ENCODE data around the gene STAM2. TPM values are rescaled to one million over a fixed set of nuclear protein-coding genes. Genes with fewer than 3 reads are reported as not detected.

The STAM2 gene
- total RNA-seq, 1 experiment from 2014 or later = 14.2 TPM

- Histone ChIP-seq H3K14ac (ENCODE audit: insufficient read depth, low read length) (no peak overlapping the region), H3K27me3 (ENCODE audit: insufficient read depth, low read length) (peaks cover 16% of the 10 kb centered on the region; the same call in 1 of the 2 replicates), H3K4me2 (ENCODE audit: insufficient read depth, insufficient read length, low read length) (no peak overlapping the region), H3K9me3 (ENCODE audit: control insufficient read depth, low read depth, low read length) (no peaks in the 10 kb centered on the region), H2BK120ac (ENCODE audit: low read depth, low read length, poor library complexity, severe bottlenecking) (no peak overlapping the region), H3K9ac (ENCODE audit: extremely low read depth, insufficient read length, low read length) (no peak overlapping the region), H4K20me1 (ENCODE audit: control insufficient read depth, insufficient read depth, insufficient read length) (no peaks in the 10 kb centered on the region), H3T11ph (ENCODE audit: low read length) (no peak overlapping the region), H3K23ac (ENCODE audit: insufficient read length, low read depth, low read length) (no peak overlapping the region), H2BK20ac (ENCODE audit: low read depth, low read length, poor library complexity, severe bottlenecking) (no peak overlapping the region), H3K79me1 (ENCODE audit: insufficient read depth, low read depth, low read length, poor library complexity, severe bottlenecking) (no peaks in the 10 kb centered on the region), H4K5ac (ENCODE audit: insufficient read length, low read depth, low read length) (no peak overlapping the region), H3K79me2 (ENCODE audit: insufficient read depth, low read length) (no peaks in the 10 kb centered on the region), H3K23me2 (ENCODE audit: insufficient read length, low read depth, low read length, poor library complexity, severe bottlenecking) (peaks cover 1% of the 10 kb centered on the region), H2BK15ac (ENCODE audit: low read depth, low read length) (no peak overlapping the region), H2BK5ac (ENCODE audit: insufficient read length, low read length) (no peak overlapping the region), H3K4ac (ENCODE audit: low read depth, low read length) (no peak overlapping the region), H3K27ac (ENCODE audit: insufficient read length, low read depth, low read length) (no peak overlapping the region), H2AK5ac (ENCODE audit: insufficient read length, low read length) (no peak overlapping the region), H3K56ac (ENCODE audit: insufficient read length, low read depth, low read length) (no peak overlapping the region), H4K8ac (replicated peaks; ENCODE audit: insufficient read length, low read depth, low read length) (no peak overlapping the region), H2BK12ac (ENCODE audit: insufficient read length, low read depth, low read length) (no peak overlapping the region), H2AFZ (ENCODE audit: low read length) (no peak overlapping the region), H3K18ac (ENCODE audit: insufficient read length, low read depth, low read length) (no peak overlapping the region), H4K91ac (ENCODE audit: insufficient read length, low read depth, low read length) (no peak overlapping the region), H3K4me1 (ENCODE audit: insufficient read depth, low read length) (peaks cover 3% of the 10 kb centered on the region; the same call in 1 of the 2 replicates)
- Mint-ChIP-seq H3K4me3 (no peak overlapping the region), H3K27ac (no peak overlapping the region), H3K27me3 (ENCODE audit: low read depth) (peaks cover 38% of the 10 kb centered on the region), H3K4me1 (peaks cover 6 to 7% of the 10 kb centered on the region in 2 experiments), H3K9me3 (no peaks in the 10 kb centered on the region), H3K36me3 (ENCODE audit: insufficient read depth in 1 of 3, low read depth in 3 of 3) (no peaks in the 10 kb centered on the region; a peak in 1 of 7 replicates)
- no CpG with 5 or more reads among the region's 3 CpGs for WGBS (ENCODE audit: extremely low coverage, insufficient read length, low lambda C conversion rate)
- no peak for DNase-seq
- no peak for TF ChIP-seq CTCF (conservative IDR thresholded peaks at IDR 0.05)
Observed at GRCh38 chr2:152103271-152103670, 72.3 kb downstream of the STAM2 start.

All from H9 (cell line).